KMS-11 (cell line): Measurements from ENCODE around the gene PPM1H.

Experiments
- H2AFZ ChIP-seq: fragments of 200-600 bp; sonication (generic); 2 replicates; pipeline ENCODE4 v1.6.1; 2016; ENCODE audit warnings: antibody characterized with exemption, mixed run types, low read depth
- H3K27ac ChIP-seq: fragments of 200-600 bp; sonication (generic); 2 replicates; pipeline ENCODE4 v1.6.1; 2016; ENCODE audit warnings: mild to moderate bottlenecking, mixed run types
- H3K27me3 ChIP-seq: fragments of 200-600 bp; sonication (generic); 2 replicates; pipeline ENCODE4 v1.6.1; 2017; ENCODE audit warnings: mild to moderate bottlenecking, low read depth, mixed run types, moderate library complexity; ENCODE audit not compliant: insufficient read depth
- H3K36me3 ChIP-seq: fragments of 200-600 bp; sonication (generic); 2 replicates; pipeline ENCODE4 v1.6.1; 2017; ENCODE audit warnings: mild to moderate bottlenecking, mixed run types; ENCODE audit not compliant: insufficient read depth
- H3K4me1 ChIP-seq: fragments of 200-600 bp; sonication (generic); 2 replicates; pipeline ENCODE4 v1.6.1; 2016; ENCODE audit warnings: mild to moderate bottlenecking, low read depth, mixed run types; ENCODE audit not compliant: poor library complexity, severe bottlenecking
- H3K4me2 ChIP-seq: fragments of 200-600 bp; sonication (generic); 2 replicates; pipeline ENCODE4 v1.7.0; 2016; ENCODE audit warnings: mild to moderate bottlenecking, mixed run types
- H3K4me3 ChIP-seq: fragments of 200-600 bp; sonication (generic); IDR thresholded peaks from 2 replicates; pipeline ENCODE4 v1.6.1; 2017; ENCODE audit warnings: low read depth, low read length, mixed read lengths; ENCODE audit not compliant: insufficient read depth
- H3K79me2 ChIP-seq: fragments of 200-600 bp; sonication (generic); 2 replicates; pipeline ENCODE4 v1.6.1; 2016; ENCODE audit warnings: low read depth, mixed run types; ENCODE audit not compliant: insufficient read depth
- H3K9ac ChIP-seq: fragments of 200-600 bp; sonication (generic); 2 replicates; pipeline ENCODE4 v1.6.1; 2016; ENCODE audit warnings: mild to moderate bottlenecking, mixed run types
- H4K20me1 ChIP-seq: fragments of 200-600 bp; sonication (generic); 2 replicates; pipeline ENCODE4 v1.6.1; 2016; ENCODE audit warnings: mild to moderate bottlenecking, mixed run types; ENCODE audit not compliant: insufficient read depth
- TF ChIP-seq, protein P1 (sequence below): fragments of 200-600 bp; sonication (generic); conservative IDR thresholded peaks from 2 replicates; pipeline ENCODE4 v1.6.1; 2017; ENCODE audit warnings: low read depth, mild to moderate bottlenecking, antibody characterized with exemption, low read length, moderate library complexity, mixed read lengths

PPM1H gene, protein sequence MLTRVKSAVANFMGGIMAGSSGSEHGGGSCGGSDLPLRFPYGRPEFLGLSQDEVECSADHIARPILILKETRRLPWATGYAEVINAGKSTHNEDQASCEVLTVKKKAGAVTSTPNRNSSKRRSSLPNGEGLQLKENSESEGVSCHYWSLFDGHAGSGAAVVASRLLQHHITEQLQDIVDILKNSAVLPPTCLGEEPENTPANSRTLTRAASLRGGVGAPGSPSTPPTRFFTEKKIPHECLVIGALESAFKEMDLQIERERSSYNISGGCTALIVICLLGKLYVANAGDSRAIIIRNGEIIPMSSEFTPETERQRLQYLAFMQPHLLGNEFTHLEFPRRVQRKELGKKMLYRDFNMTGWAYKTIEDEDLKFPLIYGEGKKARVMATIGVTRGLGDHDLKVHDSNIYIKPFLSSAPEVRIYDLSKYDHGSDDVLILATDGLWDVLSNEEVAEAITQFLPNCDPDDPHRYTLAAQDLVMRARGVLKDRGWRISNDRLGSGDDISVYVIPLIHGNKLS

DNA sequence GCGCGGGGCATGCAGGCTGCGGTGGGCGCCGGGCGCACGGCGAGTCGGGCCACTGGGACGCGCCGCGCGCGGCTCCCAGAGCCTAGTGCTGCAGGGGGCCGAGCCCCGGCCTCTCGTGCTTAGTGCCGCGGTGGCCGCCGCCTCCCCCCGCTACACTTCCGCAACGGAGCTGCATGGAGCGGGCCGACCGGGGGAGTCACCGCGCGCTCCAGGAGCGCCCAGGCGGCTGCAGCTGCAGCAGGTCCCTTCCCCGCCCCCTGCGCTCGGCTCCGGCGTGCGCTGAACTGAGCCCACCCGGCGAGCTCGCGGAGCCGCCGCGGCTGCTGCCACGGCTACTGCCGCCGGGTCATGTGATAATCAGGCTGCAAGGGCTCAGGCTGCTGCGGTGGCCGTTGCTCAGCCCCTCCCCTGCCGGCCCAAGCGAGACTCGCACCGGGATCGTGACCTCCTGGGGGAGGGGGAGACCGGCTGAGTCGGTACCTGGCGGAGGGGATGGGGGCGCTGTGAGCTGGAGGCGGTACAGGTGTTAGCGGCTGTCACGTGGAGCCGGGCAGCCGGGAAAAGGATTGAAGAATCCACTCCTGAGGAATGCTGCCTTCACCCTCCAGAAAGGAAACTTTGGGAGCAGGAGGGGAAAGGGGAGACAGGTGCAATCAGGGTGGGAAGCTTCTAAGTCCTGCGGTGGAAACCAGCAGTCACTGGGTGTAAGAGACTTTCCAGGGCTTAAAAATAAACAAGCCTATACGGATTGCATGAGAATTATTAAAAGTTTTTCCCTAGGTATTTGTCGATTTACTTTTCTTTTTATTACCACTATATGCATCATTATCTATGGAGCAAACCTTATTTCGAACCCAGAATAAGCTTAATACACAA, at the start of gene PPM1H:
PPM1H (minus strand) TSS at position 352 of the 876 bp plus-strand sequence. CDS start 414 bp downstream, outside the sequence.
- Histone ChIP-seq H3K9ac (peak within 1 kb of the TSS; percentile 70), H3K27ac (peak within 1 kb of the TSS; percentile 56), H3K4me1 (peaks cover 20% of the 10 kb centered on the region), H3K4me2 (peak within 1 kb of the TSS; percentile 85), H3K36me3 (no peaks in the 10 kb centered on the region), H4K20me1 (no peaks in the 10 kb centered on the region), H3K79me2 (no peaks in the 10 kb centered on the region; the same call in 1 of the 2 replicates), H2AFZ (peak within 1 kb of the TSS; percentile 93), H3K4me3 (peak within 1 kb of the TSS; percentile 74), H3K27me3 (no peaks in the 10 kb centered on the region)
- TF ChIP-seq, protein P1, sequence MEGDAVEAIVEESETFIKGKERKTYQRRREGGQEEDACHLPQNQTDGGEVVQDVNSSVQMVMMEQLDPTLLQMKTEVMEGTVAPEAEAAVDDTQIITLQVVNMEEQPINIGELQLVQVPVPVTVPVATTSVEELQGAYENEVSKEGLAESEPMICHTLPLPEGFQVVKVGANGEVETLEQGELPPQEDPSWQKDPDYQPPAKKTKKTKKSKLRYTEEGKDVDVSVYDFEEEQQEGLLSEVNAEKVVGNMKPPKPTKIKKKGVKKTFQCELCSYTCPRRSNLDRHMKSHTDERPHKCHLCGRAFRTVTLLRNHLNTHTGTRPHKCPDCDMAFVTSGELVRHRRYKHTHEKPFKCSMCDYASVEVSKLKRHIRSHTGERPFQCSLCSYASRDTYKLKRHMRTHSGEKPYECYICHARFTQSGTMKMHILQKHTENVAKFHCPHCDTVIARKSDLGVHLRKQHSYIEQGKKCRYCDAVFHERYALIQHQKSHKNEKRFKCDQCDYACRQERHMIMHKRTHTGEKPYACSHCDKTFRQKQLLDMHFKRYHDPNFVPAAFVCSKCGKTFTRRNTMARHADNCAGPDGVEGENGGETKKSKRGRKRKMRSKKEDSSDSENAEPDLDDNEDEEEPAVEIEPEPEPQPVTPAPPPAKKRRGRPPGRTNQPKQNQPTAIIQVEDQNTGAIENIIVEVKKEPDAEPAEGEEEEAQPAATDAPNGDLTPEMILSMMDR = peak; percentile 78

DNA sequence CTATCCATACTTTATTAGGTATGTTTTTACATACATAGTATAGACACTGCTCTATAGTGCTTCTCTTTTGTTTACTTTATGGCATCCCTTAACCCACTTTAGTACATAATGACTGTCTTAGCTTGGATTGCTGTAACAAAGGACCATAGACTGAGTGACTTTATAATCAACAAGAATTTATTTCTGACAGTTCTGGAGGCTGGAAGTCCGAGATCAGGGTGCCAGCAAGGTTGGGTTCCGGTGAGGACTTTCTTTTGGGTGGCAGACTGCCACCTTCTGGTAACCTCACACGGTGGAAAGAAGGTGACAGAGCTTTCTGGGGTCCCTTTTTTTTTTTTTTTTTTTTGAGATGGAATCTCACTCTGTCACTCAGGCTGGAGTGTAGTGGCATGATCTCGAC, 48.6 kb upstream of the PPM1H start:
- Histone ChIP-seq H3K27me3 (no peaks in the 10 kb centered on the region), H3K4me1 (no peaks in the 10 kb centered on the region), H3K4me2 (no peak overlapping the region), H3K79me2 (no peaks in the 10 kb centered on the region), H3K27ac (no peak overlapping the region), H3K4me3 (no peak overlapping the region), H2AFZ (no peak overlapping the region), H3K36me3 (no peaks in the 10 kb centered on the region), H3K9ac (no peak overlapping the region), H4K20me1 (no peaks in the 10 kb centered on the region)
- TF ChIP-seq, protein P1 = peak; percentile 50

DNA sequence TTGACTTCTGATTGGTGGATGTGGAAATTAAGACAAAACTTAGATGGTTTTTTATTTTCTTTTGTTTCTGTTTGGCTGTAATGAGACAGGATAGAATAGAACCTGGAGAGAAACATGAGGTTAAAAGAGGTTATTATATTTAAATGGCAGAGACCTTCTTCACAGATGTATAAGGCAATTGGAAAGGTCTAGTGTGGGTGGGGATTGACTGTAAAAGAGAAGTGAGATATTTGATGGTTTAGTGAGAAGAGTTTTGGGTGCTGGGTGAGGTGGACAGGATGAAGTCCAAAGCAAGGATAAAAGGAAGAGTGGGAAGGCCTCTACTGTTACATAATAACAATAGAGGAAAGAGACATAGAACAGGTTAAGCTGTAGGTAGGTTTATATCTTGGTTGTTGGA, 43.8 kb upstream of the PPM1H start:
- no peak overlapping the region for H3K9ac ChIP-seq
- no peak overlapping the region for H3K27ac ChIP-seq
- no peak overlapping the region for H3K4me3 ChIP-seq
- no peaks in the 10 kb centered on the region for H3K27me3 ChIP-seq
- no peak overlapping the region for H3K4me2 ChIP-seq
- TF ChIP-seq, protein P1 = no peak
- H4K20me1 ChIP-seq = no peaks in the 10 kb centered on the region
- H3K4me1 ChIP-seq = no peaks in the 10 kb centered on the region
- H3K79me2 ChIP-seq = no peaks in the 10 kb centered on the region
- no peaks in the 10 kb centered on the region for H3K36me3 ChIP-seq
- no peak overlapping the region for H2AFZ ChIP-seq

DNA sequence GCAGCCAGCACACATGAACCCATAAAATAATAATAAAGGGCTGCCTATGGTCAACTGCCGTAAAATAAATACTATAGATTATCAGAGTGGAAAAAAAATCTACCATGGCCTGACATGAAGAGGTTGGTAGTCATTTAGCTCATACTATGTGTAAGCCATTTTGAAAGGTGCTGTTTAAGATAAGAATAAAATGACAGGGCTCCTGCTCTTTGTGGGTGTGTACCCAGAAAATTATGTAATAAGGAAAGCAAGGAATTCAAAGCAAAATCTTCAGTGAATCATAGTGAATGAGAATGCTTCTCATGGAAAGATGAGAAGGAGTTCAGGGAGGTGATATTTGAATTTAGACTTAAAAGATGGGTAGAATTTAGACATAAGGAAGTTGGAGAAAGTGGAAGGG, 42.9 kb upstream of the PPM1H start:
- no peaks in the 10 kb centered on the region for H3K36me3 ChIP-seq
- H2AFZ ChIP-seq = no peak overlapping the region
- TF ChIP-seq, protein P1 = no peak
- H4K20me1 ChIP-seq = no peaks in the 10 kb centered on the region
- no peak overlapping the region for H3K27ac ChIP-seq
- H3K79me2 ChIP-seq = no peaks in the 10 kb centered on the region
- H3K27me3 ChIP-seq = no peaks in the 10 kb centered on the region
- no peaks in the 10 kb centered on the region for H3K4me1 ChIP-seq
- H3K4me3 ChIP-seq = no peak overlapping the region
- no peak overlapping the region for H3K9ac ChIP-seq
- no peak overlapping the region for H3K4me2 ChIP-seq
